Middle frontal gyrus (tissue), 1 donor: Measurements from ENCODE around the gene SH3YL1.

Experiments used
- DNase-seq: peaks from one replicate; pipeline ENCODE4 v3.0.0-alpha.2; 2015; ENCODE audit warnings: low spot score; ENCODE audit errors: extremely low spot score

Gene SH3YL1

DNA sequence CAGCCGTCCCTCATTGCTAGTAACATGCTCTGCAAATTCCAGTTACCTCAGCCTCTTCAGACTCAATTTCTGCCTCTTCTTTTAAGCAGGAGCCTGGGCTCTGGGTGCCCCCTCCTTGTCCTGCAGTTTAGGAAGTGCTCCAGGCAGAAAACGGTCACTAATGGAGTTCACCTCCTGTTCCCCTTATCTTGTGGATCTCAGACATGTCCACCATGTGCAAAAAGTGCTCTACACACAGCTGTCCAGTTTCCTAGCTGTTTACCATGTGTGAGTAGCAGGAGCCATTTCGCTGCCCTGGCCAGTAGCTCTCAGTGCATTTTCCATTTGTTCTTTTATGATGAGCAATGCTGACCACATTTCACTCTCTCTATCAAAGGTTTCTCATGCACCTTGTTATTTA is 4.9 kb downstream of the SH3YL1 start:
- DNase-seq: no peak

DNA sequence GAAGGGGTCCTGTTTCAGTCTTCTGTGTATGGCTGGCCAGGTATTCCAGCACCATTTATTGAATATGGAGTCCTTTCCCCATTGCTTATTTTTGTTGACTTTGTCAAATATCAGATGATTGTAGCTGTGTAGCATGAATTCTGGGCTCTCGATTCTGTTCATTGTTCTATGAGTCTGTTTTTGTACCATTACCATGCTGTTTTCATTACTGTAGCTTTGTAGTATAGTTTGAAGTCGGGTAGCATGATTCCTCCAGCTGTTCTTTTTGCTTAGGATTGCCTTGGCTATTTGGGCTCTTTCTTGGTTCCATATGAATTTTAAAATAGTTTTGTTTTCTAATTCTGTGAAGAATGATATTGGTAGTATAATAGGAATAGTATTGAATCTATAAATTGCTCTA is 6.0 kb downstream of the SH3YL1 start:
- DNase-seq: no peak

DNA sequence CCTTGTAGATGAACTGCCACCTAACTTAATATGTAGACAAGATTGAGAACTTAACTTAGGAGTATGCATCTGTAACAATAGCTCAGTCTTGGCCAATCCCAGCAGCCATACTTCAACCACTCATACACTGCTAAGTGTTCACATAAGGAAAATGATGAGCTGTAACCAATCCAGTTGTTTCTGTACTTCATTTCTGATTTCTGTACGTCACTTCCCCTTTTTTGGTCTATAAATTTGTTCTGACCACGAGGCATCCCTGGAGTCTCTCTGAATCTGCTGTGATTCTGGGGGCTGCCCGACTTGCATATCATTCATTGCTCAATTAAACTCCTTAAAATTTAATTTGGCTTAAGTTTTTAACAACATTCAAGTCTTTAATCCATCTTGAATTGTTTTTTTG is 6.4 kb downstream of the SH3YL1 start:
- DNase-seq: no peak

DNA sequence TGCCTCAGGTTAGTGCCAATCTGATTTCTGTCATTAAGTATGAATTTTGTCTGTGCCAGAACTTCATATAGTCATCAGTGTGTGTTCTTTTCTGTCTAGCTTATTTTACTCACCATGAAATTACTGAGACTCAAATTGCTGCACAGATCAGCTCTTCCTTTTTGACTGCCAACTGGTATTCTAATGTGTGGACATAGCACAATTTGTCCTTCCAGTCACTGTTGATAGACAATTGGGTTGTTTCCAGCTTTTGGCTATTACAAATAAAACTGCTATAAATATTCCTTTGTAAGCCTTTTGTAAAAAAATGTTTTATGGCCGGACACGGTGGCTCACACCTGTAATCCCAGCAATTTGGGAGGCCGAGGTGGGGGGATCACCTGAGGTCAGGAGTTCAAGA is 7.7 kb downstream of the SH3YL1 start:
- DNase-seq: no peak

GRCh38 chr2:255195-255594 is 8.6 kb downstream of the SH3YL1 start:
- no peak for DNase-seq

- no peak for DNase-seq
Measured at GRCh38 chr2:254241-254640, 9.6 kb downstream of the SH3YL1 start.

GRCh38 chr2:253202-253638 is 10.6 kb downstream of the SH3YL1 start:
- no peak for DNase-seq

DNA sequence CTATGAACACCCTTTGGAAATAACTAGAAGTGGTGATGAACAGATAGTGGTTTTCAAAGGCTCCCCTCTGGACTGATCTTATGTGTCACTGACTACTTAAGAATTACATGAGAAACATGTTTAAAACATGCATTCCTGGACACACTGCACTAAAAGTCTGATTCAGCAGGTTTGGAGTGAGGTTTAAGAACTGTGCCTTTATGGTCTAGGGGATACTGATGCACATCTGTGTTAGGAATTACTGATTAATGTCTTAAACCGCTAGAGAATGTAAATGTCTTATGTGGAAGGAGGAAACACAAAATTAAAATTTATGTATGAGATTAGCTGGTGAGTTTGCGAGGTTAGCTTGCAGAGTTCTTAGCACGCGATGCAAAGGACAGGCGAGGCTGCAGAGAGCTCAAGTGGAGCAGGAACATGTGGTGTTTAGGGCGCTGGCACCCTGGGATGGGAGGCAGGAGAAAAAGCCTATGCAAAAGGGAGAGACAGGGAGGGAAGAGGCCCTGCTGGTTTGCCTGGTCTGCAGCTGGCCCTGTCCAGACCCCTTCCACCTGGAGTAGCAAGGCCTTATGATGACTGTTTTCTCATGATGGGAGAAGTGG is 11.7 kb downstream of the SH3YL1 start:
- DNase-seq: no peak

DNA sequence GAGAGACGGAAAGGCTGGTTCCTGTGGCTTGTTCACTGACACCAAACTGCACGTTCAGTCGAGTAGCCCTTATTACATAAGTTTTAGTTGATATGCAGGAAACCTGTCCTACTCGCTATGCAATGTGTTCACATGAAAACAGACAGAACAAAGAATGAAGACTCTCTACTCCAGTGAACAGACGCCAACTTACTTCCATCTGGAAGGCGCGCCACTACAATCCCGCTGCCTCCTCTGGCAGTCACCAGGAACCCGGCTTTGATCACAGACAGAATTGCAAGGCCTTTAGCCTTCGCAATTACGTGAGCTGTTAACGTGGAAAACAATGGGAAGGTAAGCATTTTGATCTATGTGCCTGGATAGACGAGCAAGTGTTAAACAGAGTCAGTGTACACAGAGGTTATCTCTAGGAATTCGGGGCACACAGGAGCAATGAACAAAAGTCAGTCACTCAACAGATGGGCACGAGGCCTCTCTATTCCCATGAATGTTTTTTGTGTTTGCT is 14.2 kb downstream of the SH3YL1 start:
- DNase-seq: no peak

DNA sequence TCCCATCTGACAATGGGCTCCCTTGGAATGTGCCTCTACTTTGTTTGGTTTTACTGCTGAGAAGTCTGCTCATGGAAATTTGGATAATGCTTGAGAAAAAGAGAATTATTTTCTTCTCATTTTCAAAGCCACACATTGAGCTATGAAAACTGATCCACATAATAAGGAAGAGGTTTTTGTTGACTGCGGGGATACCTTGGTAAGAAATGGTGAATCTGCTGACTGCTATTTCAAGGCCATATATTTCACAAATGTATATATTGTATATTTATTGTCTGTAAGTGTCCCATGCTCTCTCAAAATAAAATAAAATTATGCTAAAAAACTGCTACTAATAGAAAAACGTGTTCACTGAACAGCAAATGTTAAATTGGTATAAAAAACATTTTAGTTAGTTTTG is 15.1 kb downstream of the SH3YL1 start:
- DNase-seq: no peak

DNA sequence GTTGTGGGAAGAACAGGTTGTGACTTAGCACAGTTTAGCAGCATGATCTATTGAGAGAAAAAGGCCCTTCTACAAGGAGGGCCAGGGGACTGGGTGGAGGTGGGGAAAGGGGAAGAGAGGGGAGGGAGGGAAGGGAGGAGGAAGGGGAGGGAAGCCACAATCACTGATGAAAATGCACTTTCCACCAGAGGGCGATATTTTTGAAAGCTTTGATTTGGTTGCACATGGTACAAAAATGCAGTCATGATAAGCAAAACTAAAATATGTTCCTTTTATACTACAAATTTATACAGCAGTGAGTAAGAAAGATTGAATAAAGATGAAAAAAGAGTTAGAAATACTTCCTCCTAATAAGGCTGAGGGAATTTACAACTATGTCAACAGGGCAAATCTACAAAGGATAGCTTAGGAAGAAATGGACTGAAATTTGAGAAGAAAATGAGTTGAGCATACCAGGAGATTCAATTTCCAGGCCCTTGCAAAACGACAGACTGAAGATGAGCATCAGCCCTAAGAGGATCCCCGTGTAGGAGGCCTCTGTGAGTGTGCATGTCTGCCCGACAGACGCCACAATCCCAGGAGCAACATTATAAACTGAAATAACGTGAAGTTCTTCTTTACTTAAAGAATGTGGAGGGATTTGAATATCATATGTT is 17.2 kb downstream of the SH3YL1 start:
- DNase-seq: no peak

GRCh38 chr2:244547-244946 is 19.3 kb downstream of the SH3YL1 start:
- no peak for DNase-seq

DNA sequence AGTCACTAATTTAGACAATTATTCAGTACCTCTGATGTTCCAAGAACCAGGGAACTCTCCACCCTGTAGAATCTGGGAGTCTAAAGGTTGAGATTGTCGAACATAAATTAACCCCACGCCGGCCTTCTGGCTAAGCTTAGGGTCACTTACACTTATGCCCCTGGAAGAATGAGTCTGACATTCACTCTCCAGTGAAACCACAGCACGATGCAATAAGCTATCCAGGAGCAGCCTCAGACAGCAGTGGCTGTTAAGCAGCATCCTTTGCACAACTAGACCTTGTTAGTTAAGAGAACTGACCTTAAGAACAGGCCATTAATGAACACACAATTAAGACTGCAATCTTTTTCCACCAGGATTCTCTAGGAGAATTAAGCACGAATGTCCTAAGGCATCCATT is 25.0 kb downstream of the SH3YL1 start:
- DNase-seq: no peak

- no peak for DNase-seq
Measured at GRCh38 chr2:238431-238830, 25.4 kb downstream of the SH3YL1 start.

DNA sequence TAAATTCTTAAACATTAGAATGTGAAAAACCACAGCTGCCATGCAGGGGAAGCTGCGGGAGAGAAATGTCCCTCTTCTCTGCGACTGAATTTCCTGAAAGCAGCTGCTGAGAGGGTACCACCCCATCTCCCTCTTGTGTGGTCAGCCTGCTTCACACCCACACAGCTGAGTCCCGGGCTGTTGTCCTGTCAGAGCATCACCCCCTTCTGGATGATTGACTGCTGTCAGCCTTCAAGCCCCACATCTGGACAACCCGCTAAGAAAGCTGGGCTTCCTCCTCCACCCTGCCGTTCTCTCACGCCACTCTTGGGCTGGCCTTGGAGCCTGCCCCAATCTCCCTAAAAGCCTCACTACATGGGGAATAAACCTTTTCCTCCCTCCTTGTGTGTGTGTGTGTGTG is 26.0 kb downstream of the SH3YL1 start:
- DNase-seq: no peak

GRCh38 chr2:236993-237539 is 26.8 kb downstream of the SH3YL1 start:
- no peak for DNase-seq

- DNase-seq: no peak
Measured at GRCh38 chr2:234421-234820, 29.4 kb downstream of the SH3YL1 start.

DNA sequence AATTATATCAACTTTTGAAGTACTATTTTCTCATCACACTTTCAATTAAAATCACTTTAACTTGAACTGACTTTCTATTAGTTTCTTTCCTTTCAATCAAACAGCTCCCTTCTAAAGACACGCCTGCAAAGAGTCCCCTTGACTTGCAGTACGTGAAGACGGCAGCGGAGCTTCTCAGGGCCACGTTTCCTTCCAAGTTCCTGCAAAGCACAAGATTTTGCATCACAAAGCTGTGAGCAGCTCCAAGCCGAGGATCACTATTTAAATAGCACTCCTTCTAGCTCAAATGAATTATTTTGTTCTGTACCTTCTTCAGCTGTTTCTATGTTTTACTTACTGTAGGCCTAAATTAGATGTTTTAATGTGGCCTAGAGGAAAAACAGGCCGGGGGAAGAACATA is 30.8 kb downstream of the SH3YL1 start:
- DNase-seq: no peak

- no peak for DNase-seq
Measured at GRCh38 chr2:231521-232185, 32.2 kb downstream of the SH3YL1 start.

- no peak for DNase-seq
Measured at GRCh38 chr2:228518-229278, 35.1 kb downstream of the SH3YL1 start.

DNA sequence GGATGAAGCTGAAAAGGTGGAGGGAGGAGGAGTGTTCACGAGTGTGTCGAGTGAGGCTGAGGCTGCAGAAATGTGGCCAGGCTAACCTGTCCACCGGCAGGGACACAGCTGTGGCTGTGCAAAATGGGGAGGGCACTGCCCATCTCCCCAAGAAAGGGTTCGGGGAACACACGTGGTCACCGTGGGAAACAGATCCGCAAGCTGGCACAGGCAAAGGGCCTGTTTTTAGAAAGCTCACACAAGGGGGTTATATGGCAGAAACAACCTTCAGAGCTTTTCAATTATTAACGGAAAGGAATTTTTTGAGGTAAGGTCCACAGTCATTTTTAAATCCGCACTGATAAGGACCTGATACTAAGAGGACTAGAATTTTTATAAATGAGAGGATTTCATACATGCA is 35.7 kb downstream of the SH3YL1 start:
- DNase-seq: no peak
